ENCODE data around the gene FHL3.

Gene FHL3

DNA sequence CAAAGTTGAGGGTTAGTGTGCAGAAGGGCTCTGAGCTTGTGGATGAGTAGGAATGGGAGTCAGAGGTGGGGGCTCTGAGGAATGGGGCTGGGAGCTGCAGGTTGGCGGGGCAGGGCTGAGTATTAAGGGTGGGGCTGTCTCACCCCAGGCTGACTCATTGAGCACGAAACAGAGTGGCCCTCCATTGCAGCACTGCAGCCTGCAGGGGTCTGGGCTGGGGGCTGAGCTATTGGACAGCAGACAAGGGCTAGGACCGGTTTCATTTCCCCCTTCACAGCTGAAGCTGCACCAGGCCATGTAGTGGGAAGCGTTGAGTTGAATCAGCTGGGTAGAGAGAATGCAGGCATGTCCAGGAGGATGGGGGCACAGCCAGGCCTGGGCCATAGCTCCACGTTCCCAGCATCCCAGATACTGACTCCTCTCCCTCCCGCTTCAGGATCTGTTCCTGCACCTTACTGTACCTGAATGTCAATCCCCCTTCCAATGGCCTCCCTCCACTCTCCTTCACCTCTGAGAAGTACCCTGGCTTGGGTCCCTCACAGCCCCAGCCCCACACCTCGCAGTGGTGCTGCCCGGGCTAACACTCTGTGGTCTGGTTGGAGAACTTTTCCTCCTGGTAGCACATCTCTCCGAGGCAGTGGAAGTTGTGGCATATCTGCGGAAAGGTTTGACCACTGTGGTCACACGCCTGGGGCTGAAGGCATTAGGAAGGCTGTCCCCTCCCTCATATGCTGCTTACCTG, 54.1 kb downstream of the FHL3 start:
- no peak overlapping the region for H3K4me3 ChIP-seq (ENCODE audit: low read length)
- TF ChIP-seq, protein P1, sequence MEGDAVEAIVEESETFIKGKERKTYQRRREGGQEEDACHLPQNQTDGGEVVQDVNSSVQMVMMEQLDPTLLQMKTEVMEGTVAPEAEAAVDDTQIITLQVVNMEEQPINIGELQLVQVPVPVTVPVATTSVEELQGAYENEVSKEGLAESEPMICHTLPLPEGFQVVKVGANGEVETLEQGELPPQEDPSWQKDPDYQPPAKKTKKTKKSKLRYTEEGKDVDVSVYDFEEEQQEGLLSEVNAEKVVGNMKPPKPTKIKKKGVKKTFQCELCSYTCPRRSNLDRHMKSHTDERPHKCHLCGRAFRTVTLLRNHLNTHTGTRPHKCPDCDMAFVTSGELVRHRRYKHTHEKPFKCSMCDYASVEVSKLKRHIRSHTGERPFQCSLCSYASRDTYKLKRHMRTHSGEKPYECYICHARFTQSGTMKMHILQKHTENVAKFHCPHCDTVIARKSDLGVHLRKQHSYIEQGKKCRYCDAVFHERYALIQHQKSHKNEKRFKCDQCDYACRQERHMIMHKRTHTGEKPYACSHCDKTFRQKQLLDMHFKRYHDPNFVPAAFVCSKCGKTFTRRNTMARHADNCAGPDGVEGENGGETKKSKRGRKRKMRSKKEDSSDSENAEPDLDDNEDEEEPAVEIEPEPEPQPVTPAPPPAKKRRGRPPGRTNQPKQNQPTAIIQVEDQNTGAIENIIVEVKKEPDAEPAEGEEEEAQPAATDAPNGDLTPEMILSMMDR (conservative IDR thresholded peaks at IDR 0.05; ENCODE audit: low read length): no peak
- no peak for DNase-seq (ENCODE audit: low read depth)

DNA sequence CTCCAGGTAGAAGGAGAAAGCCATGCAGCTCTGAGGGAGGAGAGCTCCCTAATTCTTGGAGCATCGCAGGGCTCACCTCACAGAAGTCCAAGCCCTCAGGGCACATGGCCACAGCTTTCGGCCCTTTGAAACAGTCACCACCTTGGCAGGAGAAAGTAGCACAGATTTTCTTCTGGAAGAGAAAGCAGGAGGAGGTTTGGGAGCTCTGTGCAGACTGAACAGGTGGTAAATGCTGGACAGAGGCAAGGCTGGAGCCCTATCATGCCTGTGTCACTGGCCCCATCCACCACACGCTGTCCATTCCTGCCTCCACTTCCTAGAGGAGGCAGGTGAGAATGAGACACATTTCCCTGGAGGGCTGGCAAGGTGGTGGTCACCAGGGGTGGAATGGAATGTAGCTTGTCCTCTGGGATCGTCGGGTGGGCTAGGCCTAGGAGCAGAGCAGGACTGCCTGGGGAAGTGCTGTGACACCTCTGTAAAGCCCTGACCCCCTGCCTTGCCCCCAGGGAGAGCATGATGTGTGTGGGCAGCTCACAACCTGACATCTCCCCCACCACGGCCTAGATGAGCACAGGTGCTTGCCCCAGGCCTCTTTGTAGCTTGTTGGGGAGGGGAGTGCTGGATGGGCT, 55.7 kb downstream of the FHL3 start:
- DNase-seq (ENCODE audit: low read depth): no peak
- no peak overlapping the region for H3K4me3 ChIP-seq (ENCODE audit: low read length)
- TF ChIP-seq, protein P1 (conservative IDR thresholded peaks at IDR 0.05; ENCODE audit: low read length): no peak

DNA sequence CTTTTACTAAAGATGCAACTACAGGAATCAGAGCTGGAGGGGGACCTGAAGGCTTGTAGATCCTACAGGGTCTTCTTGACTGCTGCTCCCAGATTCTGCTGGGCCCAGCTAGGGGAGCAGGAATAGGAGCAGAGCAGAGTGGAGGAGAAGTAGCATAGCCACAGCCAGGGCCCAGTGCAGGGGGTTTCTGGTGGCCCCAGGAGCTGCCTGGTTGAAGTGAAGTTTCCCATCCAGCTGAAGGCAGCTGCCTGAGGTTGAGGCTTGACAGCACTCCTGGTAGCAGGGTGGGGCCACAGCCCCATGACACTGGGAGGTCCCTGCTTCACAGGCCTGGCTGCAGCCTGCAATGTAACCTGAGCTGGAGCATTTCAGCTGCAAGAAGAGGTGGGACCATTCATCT, 56.5 kb downstream of the FHL3 start:
- TF ChIP-seq, protein P1 (conservative IDR thresholded peaks at IDR 0.05; ENCODE audit: low read length): no peak
- H3K4me3 ChIP-seq (ENCODE audit: low read length): no peak overlapping the region
- no peak for DNase-seq (ENCODE audit: low read depth)

DNA sequence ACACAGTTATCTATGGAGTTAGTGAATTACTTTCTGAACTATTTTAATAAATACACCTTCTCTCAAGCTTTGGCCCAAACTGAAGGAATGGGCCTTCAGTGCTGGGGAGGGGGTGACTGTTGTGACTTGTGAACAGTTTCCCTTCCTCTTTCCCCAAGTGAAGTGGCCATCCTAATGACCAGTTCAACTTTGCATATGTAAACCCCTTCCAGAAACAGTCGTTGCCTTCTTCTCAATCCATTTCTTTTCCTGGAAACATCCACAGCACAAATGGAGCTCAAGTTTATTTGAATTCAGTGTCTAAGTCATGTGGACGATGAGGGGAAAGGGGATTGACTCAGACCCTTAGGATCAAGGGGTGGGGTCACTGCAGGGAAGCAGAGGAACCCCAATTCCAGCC, 57.1 kb downstream of the FHL3 start:
- H3K4me3 ChIP-seq (ENCODE audit: low read length): no peak overlapping the region

DNA sequence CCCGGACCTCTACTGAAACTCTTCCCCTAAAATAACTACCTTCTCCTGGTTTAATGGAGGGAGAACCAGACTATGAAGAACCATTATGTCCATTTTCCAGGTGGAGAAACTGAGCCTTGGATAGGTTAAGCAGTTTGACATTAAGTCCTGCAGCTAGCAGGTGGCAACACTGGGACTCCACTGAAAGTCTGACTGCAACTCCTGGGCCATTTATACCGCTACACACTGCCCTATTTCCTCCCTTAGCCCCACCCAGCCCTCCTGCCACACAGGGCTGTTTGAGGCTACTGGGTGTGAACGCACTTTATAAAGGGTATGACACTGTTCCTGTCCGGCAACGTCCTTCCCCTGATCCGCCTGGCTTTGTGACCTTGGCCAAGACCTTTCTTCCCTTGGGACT, 58.0 kb downstream of the FHL3 start:
- DNase-seq (ENCODE audit: low read depth): no peak
- TF ChIP-seq, protein P1 (conservative IDR thresholded peaks at IDR 0.05; ENCODE audit: low read length): no peak
- H3K4me3 ChIP-seq (ENCODE audit: low read length): no peak overlapping the region; the same call in 1 of the 2 replicates

More for the DNA sequence above, 57.1 kb downstream of the FHL3 start:
- DNase-seq (ENCODE audit: low read depth): no peak
- TF ChIP-seq, protein P1 (conservative IDR thresholded peaks at IDR 0.05; ENCODE audit: low read length): no peak
